DND-41 (cell line): ENCODE data around the gene C5.

Source experiments
- EZH2 ChIP-seq: IDR thresholded peaks from 3 replicates; pipeline ENCODE4 v1.6.1; 2012; ENCODE audit warnings: borderline replicate concordance, low read depth, mild to moderate bottlenecking, moderate library complexity, low read length, inconsistent platforms; ENCODE audit not compliant: severe bottlenecking
- TF ChIP-seq, protein P1 (sequence below): IDR thresholded peaks from 2 replicates; pipeline ENCODE4 v1.5.1; 2012; ENCODE audit warnings: borderline replicate concordance, low read length, moderate library complexity, mild to moderate bottlenecking; ENCODE audit not compliant: poor library complexity, severe bottlenecking; ENCODE audit errors: extremely low read depth

DNA sequence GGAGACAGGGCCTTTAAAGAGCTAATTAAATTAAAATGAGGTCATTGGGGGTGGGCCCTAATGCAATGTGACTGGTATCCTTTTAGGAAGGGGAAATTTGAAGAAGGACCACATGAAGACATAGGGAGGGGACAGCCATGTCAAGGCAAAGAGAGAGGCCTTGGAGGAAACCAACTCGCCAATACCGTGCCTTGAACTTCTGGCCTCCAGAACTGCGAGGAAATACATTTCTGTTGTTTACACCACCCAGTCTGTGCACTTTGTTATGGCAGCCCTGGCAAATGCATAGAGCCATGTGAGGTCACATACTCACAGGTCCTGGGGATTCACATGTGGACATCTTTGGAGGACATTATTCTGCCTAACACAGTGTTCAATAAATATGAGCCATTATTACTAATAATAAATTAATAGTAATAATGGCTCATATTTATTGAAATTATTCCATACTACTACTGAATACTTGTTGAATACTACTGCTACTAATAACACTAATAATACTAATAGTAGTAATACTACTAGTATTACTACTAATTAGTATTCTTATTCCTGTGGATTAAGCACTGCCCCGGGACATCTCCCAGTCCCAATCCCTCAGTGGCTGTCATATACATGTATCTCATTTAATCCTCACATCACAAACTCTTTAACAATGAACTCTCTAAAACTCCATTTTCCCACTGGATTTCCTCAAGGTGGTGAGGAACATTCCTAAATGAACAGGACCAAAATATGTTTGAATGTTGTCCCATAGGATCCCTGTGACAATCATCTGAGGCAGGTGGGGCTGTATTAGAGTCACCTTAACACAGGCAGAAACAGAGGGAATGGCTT is 131.9 kb downstream of the C5 start:
- TF ChIP-seq, protein P1, sequence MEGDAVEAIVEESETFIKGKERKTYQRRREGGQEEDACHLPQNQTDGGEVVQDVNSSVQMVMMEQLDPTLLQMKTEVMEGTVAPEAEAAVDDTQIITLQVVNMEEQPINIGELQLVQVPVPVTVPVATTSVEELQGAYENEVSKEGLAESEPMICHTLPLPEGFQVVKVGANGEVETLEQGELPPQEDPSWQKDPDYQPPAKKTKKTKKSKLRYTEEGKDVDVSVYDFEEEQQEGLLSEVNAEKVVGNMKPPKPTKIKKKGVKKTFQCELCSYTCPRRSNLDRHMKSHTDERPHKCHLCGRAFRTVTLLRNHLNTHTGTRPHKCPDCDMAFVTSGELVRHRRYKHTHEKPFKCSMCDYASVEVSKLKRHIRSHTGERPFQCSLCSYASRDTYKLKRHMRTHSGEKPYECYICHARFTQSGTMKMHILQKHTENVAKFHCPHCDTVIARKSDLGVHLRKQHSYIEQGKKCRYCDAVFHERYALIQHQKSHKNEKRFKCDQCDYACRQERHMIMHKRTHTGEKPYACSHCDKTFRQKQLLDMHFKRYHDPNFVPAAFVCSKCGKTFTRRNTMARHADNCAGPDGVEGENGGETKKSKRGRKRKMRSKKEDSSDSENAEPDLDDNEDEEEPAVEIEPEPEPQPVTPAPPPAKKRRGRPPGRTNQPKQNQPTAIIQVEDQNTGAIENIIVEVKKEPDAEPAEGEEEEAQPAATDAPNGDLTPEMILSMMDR: no peak
- no peak for TF ChIP-seq EZH2
